Panc1 (cell line): ENCODE results near the gene ATP11A. TPM values are rescaled to one million over a fixed set of nuclear protein-coding genes. Genes with fewer than 3 reads are reported as not detected.

Experiments
- ATAC-seq: fragments of 200-7000 bp; cut with Tn5 transposase; 2 replicates; pipeline ENCODE4 v1.9.1; 2020; ENCODE audit warnings: mild to moderate bottlenecking, moderate library complexity
- BruUV-seq: library from RNA; stranded (reverse); fragments of 400-500 nt; replicated peaks from 2 replicates; lab custom pipeline; 2021; lab: Mats Ljungman, UMichigan
- CTCF ChIA-PET: fragments of 300-600 bp; sonication (Branson Sonifier 250); formaldehyde crosslinking; loops from one replicate; lab custom pipeline; 2022; ENCODE audit warnings: antibody characterized with exemption; lab: Charles Lee
- POLR2A ChIA-PET: fragments of 300-600 bp; sonication (Branson Sonifier 250); formaldehyde crosslinking; loops from one replicate; lab custom pipeline; 2022; ENCODE audit warnings: antibody characterized with exemption; lab: Charles Lee
- DNase-seq: peaks from one replicate; pipeline ENCODE4 v3.0.0-alpha.2; 2010; ENCODE audit warnings: low read depth, low spot score
- H3K27ac ChIP-seq: 2 replicates; pipeline ENCODE4 v1.5.1; 2011; ENCODE audit warnings: mild to moderate bottlenecking, low read length, inconsistent platforms
- H3K27me3 ChIP-seq: fragments of 200-500 bp; sonication (Bioruptor generic); 2 replicates; pipeline ENCODE4 v1.6.0; 2014; ENCODE audit warnings: low read length, inconsistent platforms; ENCODE audit not compliant: control insufficient read depth, insufficient read depth
- H3K36me3 ChIP-seq: fragments of 200-500 bp; sonication (Bioruptor generic); 2 replicates; pipeline ENCODE4 v1.5.1; 2014; ENCODE audit warnings: inconsistent platforms, mild to moderate bottlenecking, low read length, moderate library complexity; ENCODE audit not compliant: control insufficient read depth, insufficient read depth
- H3K4me1 ChIP-seq: 2 replicates; pipeline ENCODE4 v1.5.1; 2011; ENCODE audit warnings: inconsistent platforms, mild to moderate bottlenecking, low read length, moderate library complexity; ENCODE audit not compliant: control insufficient read depth, insufficient read depth
- H3K4me3 ChIP-seq, 2 experiments: 2 replicates each; pipeline ENCODE4 v1.5.1; 2011 to 2012; ENCODE audit warnings: low read depth in 2 of 2, low read length in 2 of 2, mild to moderate bottlenecking in 2 of 2, inconsistent platforms in 1 of 2, moderate library complexity in 1 of 2
- H3K9me3 ChIP-seq: fragments of 200-500 bp; sonication (Bioruptor generic); 2 replicates; pipeline ENCODE4 v1.5.1; 2014; ENCODE audit warnings: low read depth, mild to moderate bottlenecking, inconsistent platforms, low read length, moderate library complexity; ENCODE audit not compliant: control insufficient read depth, insufficient read depth
- CTCF ChIP-seq: fragments of 450-650 bp; IDR thresholded peaks from 2 replicates; pipeline ENCODE4 v1.5.1; 2017; ENCODE audit warnings: mild to moderate bottlenecking
- POLR2AphosphoS5 ChIP-seq: IDR thresholded peaks from 2 replicates; pipeline ENCODE4 v1.6.1; 2012; ENCODE audit warnings: mild to moderate bottlenecking, low read depth, low read length, moderate library complexity
- REST ChIP-seq, 2 experiments: IDR thresholded peaks; 2 replicates each; pipeline ENCODE4 v1.6.1; 2011 to 2012; ENCODE audit warnings: low read depth in 2 of 2, control low read depth in 1 of 2, low read length in 1 of 2, mild to moderate bottlenecking in 1 of 2, moderate library complexity in 1 of 2; ENCODE audit not compliant: insufficient read depth in 1 of 2
- SIN3A ChIP-seq: IDR thresholded peaks from 2 replicates; pipeline ENCODE4 v1.6.1; 2012; ENCODE audit warnings: low read depth, mild to moderate bottlenecking, low read length, moderate library complexity, borderline replicate concordance; ENCODE audit not compliant: insufficient read depth
- TCF7L2 ChIP-seq: IDR thresholded peaks from 2 replicates; pipeline ENCODE4 v1.6.1; 2011; ENCODE audit warnings: mild to moderate bottlenecking, low read depth, low read length, inconsistent platforms
- in situ Hi-C: cut with HindIII; loops from 2 replicates; pipeline ENCODE4 v1.10.0; 2016; ENCODE audit warnings: low sequenced_read_pairs, low pct_unique_long_range_greater_than_20kb
- intact Hi-C: fragments of 100-400 bp; cut with micrococcal nuclease; formaldehyde crosslinking; loops from one replicate; pipeline ENCODE4 v1.10.0; 2022; ENCODE audit not compliant: unreplicated experiment
- total RNA-seq: library from RNA; stranded (reverse); gene quantifications from one replicate; pipeline ENCODE4 v1.2.1, GENCODE V29; 2021; ENCODE audit not compliant: unreplicated experiment

The ATP11A gene
- total RNA-seq, 1 experiment from 2014 or later: 85.8 TPM

- in situ Hi-C loops: no loop called here
- intact Hi-C loops: no loop called here
- H3K27ac ChIP-seq: no peak overlapping the region
- ATAC-seq (no peak), DNase-seq (no peak)
- ChIA-PET POLR2A (no interaction called here), CTCF (no interaction called here)
- TF ChIP-seq TCF7L2: no peak
- no peak for TF ChIP-seq POLR2AphosphoS5
- no peak for TF ChIP-seq SIN3A
- TF ChIP-seq REST (IDR thresholded peaks at IDR 0.05; ENCODE audit: insufficient read depth in 1 of 2, low read depth in 2 of 2, low read length in 1 of 2): no peak
- TF ChIP-seq CTCF: no peak
- no peaks in the 10 kb centered on the region for H3K9me3 ChIP-seq
- H3K27me3 ChIP-seq: no peaks in the 10 kb centered on the region
- no peak overlapping the region for H3K4me3 ChIP-seq
- BruUV-seq: no TSS peak
- peaks cover 4% of the 10 kb centered on the region; the same call in 1 of the 2 replicates for H3K4me1 ChIP-seq
- H3K36me3 ChIP-seq: no peaks in the 10 kb centered on the region
Measured at GRCh38 chr13:112781287-112781686, 91.4 kb downstream of the ATP11A start.

- intact Hi-C loops: no loop called here
- CTCF ChIA-PET: interaction anchor here (0.6 kb wide), 1 partner anchor 130 kb away, joined by 3 read pairs; no protein-coding TSS in a partner anchor
- no TSS peak for BruUV-seq
- no peak for TF ChIP-seq SIN3A
- TF ChIP-seq REST (IDR thresholded peaks at IDR 0.05; ENCODE audit: insufficient read depth in 1 of 2, low read depth in 2 of 2, low read length in 1 of 2): no peak
- TF ChIP-seq TCF7L2: no peak
- no peak for TF ChIP-seq POLR2AphosphoS5
- TF ChIP-seq CTCF: no peak
- Histone ChIP-seq H3K4me1 (peaks cover 4% of the 10 kb centered on the region; the same call in 1 of the 2 replicates), H3K9me3 (no peaks in the 10 kb centered on the region), H3K27ac (no peak overlapping the region), H3K27me3 (no peaks in the 10 kb centered on the region), H3K36me3 (no peaks in the 10 kb centered on the region), H3K4me3 (no peak overlapping the region)
- POLR2A ChIA-PET: no interaction called here
- DNase-seq (no peak), ATAC-seq (no peak)
- in situ Hi-C loops: no loop called here
Measured at GRCh38 chr13:112781881-112782361, 92.1 kb downstream of the ATP11A start.
